ENCODE results near the gene BUB1B.

- TF ChIP-seq CTCF (IDR thresholded peaks at IDR 0.05) (no peak), POLR2A (IDR thresholded peaks at IDR 0.05) (no peak), POLR2AphosphoS5 (IDR thresholded peaks at IDR 0.05) (no peak)
Observed at GRCh38 chr15:40233727-40234577, 73.1 kb downstream of the BUB1B start.

Data from prostate gland (tissue), 2 donors.